Neural cell (in vitro differentiated cells): ENCODE measurements around the gene ZFPL1. TPM values are rescaled to one million over a fixed set of nuclear protein-coding genes. Genes with fewer than 3 reads are reported as not detected.

Experiments
- H2AFZ ChIP-seq: fragments of 200-600, 300-800 bp; sonication (generic), shearing (Covaris generic); 2 replicates; pipeline ENCODE4 v1.6.0; 2014; ENCODE audit warnings: low read depth, mild to moderate bottlenecking, antibody characterized with exemption, low read length, moderate library complexity
- H3F3A ChIP-seq: fragments of 200-600 bp; shearing (Covaris generic); 2 replicates; pipeline ENCODE4 v1.6.1; 2016; ENCODE audit warnings: mild to moderate bottlenecking, moderate library complexity, mixed read lengths, antibody characterized with exemption, low read length; ENCODE audit not compliant: insufficient read depth, poor library complexity, severe bottlenecking
- H3K27ac ChIP-seq: fragments of 200-600, 300-800 bp; sonication (generic), shearing (Covaris generic); 2 replicates; pipeline ENCODE4 v1.5.1; 2014; ENCODE audit warnings: mild to moderate bottlenecking, low read length, moderate library complexity
- H3K27me3 ChIP-seq: fragments of 300-800, 200-600 bp; sonication (generic), shearing (Covaris generic); 2 replicates; pipeline ENCODE4 v1.6.0; 2014; ENCODE audit warnings: mild to moderate bottlenecking, low read depth, low read length, moderate library complexity; ENCODE audit not compliant: insufficient read depth
- H3K36me3 ChIP-seq: fragments of 300-800, 200-600 bp; sonication (generic), shearing (Covaris generic); 2 replicates; pipeline ENCODE4 v1.5.1; 2014; ENCODE audit warnings: mild to moderate bottlenecking, antibody characterized with exemption, low read length, moderate library complexity; ENCODE audit not compliant: insufficient read depth
- H3K4me2 ChIP-seq: fragments of 300-800, 200-600 bp; sonication (generic), shearing (Covaris generic); 2 replicates; pipeline ENCODE4 v1.6.0; 2014; ENCODE audit warnings: mild to moderate bottlenecking, low read length
- H3K4me3 ChIP-seq: fragments of 300-800, 200-600 bp; sonication (generic), shearing (Covaris generic); 2 replicates; pipeline ENCODE4 v1.5.1; 2014; ENCODE audit warnings: mild to moderate bottlenecking, low read length, moderate library complexity
- H3K79me2 ChIP-seq: fragments of 200-600 bp; shearing (Covaris generic); replicated peaks from 2 replicates; pipeline ENCODE4 v1.6.0; 2014; ENCODE audit warnings: mild to moderate bottlenecking, low read length, moderate library complexity; ENCODE audit not compliant: insufficient read depth
- H3K9ac ChIP-seq: fragments of 300-800, 200-600 bp; sonication (generic), shearing (Covaris generic); 2 replicates; pipeline ENCODE4 v1.6.1; 2016; ENCODE audit warnings: mild to moderate bottlenecking, low read length, mixed read lengths
- H3K9me2 ChIP-seq: fragments of 200-600 bp; shearing (Covaris generic); 2 replicates; pipeline ENCODE4 v1.6.1; 2016; ENCODE audit warnings: mild to moderate bottlenecking, low read length, mixed read lengths; ENCODE audit not compliant: insufficient read depth
- H3K9me3 ChIP-seq: fragments of 200-600, 300-800 bp; sonication (generic), shearing (Covaris generic); 2 replicates; pipeline ENCODE4 v1.6.1; 2016; ENCODE audit warnings: mild to moderate bottlenecking, mixed run types, low read length, moderate library complexity, mixed read lengths
- H4K20me1 ChIP-seq: fragments of 200-600 bp; shearing (Covaris generic); 2 replicates; pipeline ENCODE4 v1.6.1; 2016; ENCODE audit warnings: mild to moderate bottlenecking, mixed run types; ENCODE audit not compliant: insufficient read depth
- CTCF ChIP-seq: fragments of 450-650 bp; IDR thresholded peaks from 2 replicates; pipeline ENCODE4 v1.5.1; 2014; ENCODE audit warnings: antibody characterized with exemption, mild to moderate bottlenecking, moderate library complexity; ENCODE audit not compliant: poor library complexity, severe bottlenecking
- EP300 ChIP-seq: fragments of 450-650 bp; conservative IDR thresholded peaks from 2 replicates; pipeline ENCODE4 v1.6.1; 2014; ENCODE audit warnings: antibody characterized with exemption, mild to moderate bottlenecking, moderate library complexity; ENCODE audit not compliant: poor library complexity, severe bottlenecking
- EZH2 ChIP-seq: fragments of 200-600, 300-800 bp; shearing (Covaris generic), sonication (generic); IDR thresholded peaks from 2 replicates; pipeline ENCODE4 v1.6.1; 2014; ENCODE audit warnings: antibody characterized with exemption, low read length, borderline replicate concordance, mild to moderate bottlenecking; ENCODE audit not compliant: insufficient read depth, poor library complexity, severe bottlenecking
- MXI1 ChIP-seq: fragments of 450-650 bp; conservative IDR thresholded peaks from 2 replicates; pipeline ENCODE4 v1.6.1; 2014; ENCODE audit warnings: antibody characterized with exemption, mild to moderate bottlenecking; ENCODE audit not compliant: poor library complexity, severe bottlenecking
- POLR2AphosphoS5 ChIP-seq: IDR thresholded peaks from 2 replicates; pipeline ENCODE4 v1.6.1; 2012
- RAD21 ChIP-seq: fragments of 450-650 bp; conservative IDR thresholded peaks from 2 replicates; pipeline ENCODE4 v1.6.1; 2014; ENCODE audit warnings: antibody characterized with exemption, mild to moderate bottlenecking, moderate library complexity
- REST ChIP-seq: IDR thresholded peaks from 2 replicates; pipeline ENCODE4 v1.6.1; 2012; ENCODE audit warnings: borderline replicate concordance
- SMC3 ChIP-seq: fragments of 450-650 bp; conservative IDR thresholded peaks from 2 replicates; pipeline ENCODE4 v1.6.1; 2014; ENCODE audit warnings: antibody characterized with exemption, mild to moderate bottlenecking, moderate library complexity; ENCODE audit not compliant: poor library complexity
- TAF1 ChIP-seq: IDR thresholded peaks from 2 replicates; pipeline ENCODE4 v1.6.1; 2012; ENCODE audit warnings: low read depth
- polyA plus RNA-seq: library from polyadenylated mRNA; depleted of rRNA; stranded (reverse); fragments of >200 nt; gene quantifications from 2 replicates; pipeline ENCODE4 v1.2.3, GENCODE V29; 2014

Gene ZFPL1
- polyA plus RNA-seq, 1 donor from 2014 or later, result 42.0 TPM

- Histone ChIP-seq H4K20me1 (no peaks in the 10 kb centered on the region), H3K9me3 (no peaks in the 10 kb centered on the region), H3K9me2 (no peaks in the 10 kb centered on the region)
Measured at GRCh38 chr11:65055538-65055937, 28.5 kb upstream of the ZFPL1 start.

GRCh38 chr11:65056999-65057398 is 27.0 kb upstream of the ZFPL1 start:
- Histone ChIP-seq H3F3A (no peaks in the 10 kb centered on the region), H3K36me3 (no peaks in the 10 kb centered on the region), H3K27me3 (no peaks in the 10 kb centered on the region), H2AFZ (no peak overlapping the region), H3K9me2 (no peaks in the 10 kb centered on the region), H3K4me3 (no peak overlapping the region), H3K9me3 (no peaks in the 10 kb centered on the region), H3K9ac (no peak overlapping the region), H3K27ac (no peak overlapping the region), H4K20me1 (no peaks in the 10 kb centered on the region), H3K79me2 (no peaks in the 10 kb centered on the region), H3K4me2 (no peak overlapping the region)
- TF ChIP-seq REST (no peak), RAD21 (no peak), EP300 (no peak), TAF1 (no peak), POLR2AphosphoS5 (no peak), CTCF (no peak)

More at GRCh38 chr11:65055538-65055937, 28.5 kb upstream of the ZFPL1 start:
- Histone ChIP-seq H3K9ac (no peak overlapping the region), H2AFZ (no peak overlapping the region), H3K27me3 (no peaks in the 10 kb centered on the region), H3F3A (no peaks in the 10 kb centered on the region), H3K4me2 (no peak overlapping the region), H3K4me3 (no peak overlapping the region), H3K36me3 (no peaks in the 10 kb centered on the region), H3K27ac (no peak overlapping the region), H3K79me2 (no peaks in the 10 kb centered on the region)
- TF ChIP-seq SMC3 (no peak), REST (no peak), POLR2AphosphoS5 (no peak), RAD21 (no peak), MXI1 (no peak), CTCF (no peak), EZH2 (no peak)
